HG03442 (cell line): ENCODE data around the gene TRRAP.

Source experiments
- ATAC-seq: cut with Tn5 transposase; IDR thresholded peaks from one replicate; pipeline ENCODE4 v1.9.1; 2021; ENCODE audit warnings: mild to moderate bottlenecking, moderate library complexity; ENCODE audit not compliant: unreplicated experiment

The TRRAP gene

DNA sequence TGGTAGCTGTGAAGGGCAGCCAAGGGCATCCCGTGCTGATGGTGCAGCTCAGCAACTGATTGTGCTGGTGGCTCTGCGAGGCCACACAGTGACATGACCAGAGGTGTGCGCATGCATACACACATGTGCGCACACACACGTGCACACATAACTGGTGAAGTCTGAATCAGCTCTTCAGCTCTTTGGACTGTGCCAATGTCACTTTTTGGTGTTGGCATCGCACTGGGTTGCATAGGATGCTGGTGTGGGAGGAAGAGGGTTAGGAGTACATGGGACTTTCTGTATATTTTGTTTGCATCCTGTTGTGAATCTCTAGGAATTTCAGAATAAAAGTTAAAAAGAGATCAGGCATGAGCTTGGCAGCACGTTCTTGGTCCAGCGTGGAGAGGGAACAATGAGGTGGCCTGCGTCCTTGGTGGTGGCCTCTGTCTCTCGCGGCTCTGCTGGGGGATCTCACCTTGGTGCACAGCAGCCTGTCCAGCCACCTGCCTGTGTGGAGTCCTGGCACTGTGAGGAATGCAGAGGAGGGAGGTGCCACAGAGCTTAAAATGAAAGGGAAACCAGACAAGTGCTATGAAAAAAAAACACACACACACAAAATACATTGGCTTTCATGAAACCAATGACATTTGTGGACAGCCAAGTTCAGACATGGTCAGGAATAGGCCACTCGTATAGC is 124.0 kb downstream of the TRRAP start:
- ATAC-seq: no peak

GRCh38 chr7:99002827-99003212 is 124.5 kb downstream of the TRRAP start:
- ATAC-seq: no peak

GRCh38 chr7:99003419-99003818 is 125.1 kb downstream of the TRRAP start:
- ATAC-seq: no peak

- no peak for ATAC-seq
Observed at GRCh38 chr7:99004216-99004615, 125.9 kb downstream of the TRRAP start.

DNA sequence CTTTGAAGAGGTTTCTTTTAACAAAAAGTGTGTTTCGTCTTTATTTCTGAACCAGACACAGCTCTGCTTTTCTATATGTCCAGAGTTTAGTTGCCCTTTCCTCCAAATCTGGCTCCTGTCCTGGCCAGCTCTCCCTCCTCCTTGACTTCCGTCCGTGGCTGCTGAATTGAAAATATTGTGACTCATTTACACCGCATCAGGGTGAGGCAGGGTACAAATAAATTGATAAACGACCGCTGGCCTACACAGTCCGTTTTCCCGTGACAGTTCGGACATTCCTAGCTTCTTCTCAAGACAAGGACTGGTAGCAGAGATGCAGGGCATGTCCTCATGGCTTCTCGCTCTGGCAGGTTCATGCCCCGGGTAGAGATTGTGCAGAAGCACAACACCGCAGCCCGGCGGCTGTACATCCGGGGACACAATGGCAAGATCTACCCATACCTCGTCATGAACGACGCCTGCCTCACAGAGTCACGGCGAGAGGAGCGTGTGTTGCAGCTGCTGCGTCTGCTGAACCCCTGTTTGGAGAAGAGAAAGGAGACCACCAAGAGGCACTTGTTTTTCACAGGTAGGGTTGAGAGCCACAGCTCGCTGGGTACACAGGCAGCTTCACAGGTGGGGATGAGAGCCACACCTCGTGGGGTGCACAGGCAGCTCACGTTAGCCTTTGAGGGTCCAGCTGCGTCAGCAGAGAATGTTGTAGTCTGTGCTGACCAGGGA is 126.6 kb downstream of the TRRAP start:
- ATAC-seq: no peak

DNA sequence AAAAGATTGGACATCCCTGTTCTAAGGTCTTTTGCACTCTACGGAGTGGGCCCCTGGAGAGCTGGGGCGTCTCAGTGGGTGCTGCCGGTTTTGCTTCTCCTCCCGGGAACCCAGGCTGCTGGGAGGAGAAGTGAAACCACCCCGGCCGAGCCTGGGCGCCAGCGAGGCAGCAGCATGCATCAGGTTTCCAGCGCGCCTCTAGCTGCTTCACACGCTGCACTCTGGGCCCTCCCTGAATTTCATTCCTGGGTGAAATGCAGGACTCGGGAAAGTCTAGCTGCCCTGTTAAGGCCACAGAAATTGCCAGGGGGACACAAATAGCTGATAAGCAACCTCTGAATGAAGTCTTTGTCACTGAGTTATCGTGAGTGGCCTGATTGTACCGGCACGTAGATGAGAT is 127.4 kb downstream of the TRRAP start:
- no peak for ATAC-seq

GRCh38 chr7:99006739-99007424 is 128.6 kb downstream of the TRRAP start:
- ATAC-seq: no peak

DNA sequence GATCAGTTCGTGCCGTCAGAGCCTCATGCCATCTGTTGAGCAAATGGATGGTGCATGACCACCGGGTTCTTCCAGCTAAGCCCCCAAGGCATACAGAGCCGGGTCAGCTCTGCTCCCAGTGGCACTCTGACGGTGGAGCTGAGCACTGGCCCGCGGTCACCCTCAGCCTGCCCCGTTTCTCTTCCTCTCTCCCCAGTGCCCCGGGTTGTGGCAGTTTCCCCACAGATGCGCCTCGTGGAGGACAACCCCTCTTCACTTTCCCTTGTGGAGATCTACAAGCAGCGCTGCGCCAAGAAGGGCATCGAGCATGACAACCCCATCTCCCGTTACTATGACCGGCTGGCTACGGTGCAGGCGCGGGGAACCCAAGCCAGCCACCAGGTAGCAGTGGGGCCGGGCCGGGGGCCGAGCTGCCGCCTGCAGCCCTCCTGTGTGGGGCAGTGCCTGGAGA is 129.9 kb downstream of the TRRAP start:
- ATAC-seq: no peak

DNA sequence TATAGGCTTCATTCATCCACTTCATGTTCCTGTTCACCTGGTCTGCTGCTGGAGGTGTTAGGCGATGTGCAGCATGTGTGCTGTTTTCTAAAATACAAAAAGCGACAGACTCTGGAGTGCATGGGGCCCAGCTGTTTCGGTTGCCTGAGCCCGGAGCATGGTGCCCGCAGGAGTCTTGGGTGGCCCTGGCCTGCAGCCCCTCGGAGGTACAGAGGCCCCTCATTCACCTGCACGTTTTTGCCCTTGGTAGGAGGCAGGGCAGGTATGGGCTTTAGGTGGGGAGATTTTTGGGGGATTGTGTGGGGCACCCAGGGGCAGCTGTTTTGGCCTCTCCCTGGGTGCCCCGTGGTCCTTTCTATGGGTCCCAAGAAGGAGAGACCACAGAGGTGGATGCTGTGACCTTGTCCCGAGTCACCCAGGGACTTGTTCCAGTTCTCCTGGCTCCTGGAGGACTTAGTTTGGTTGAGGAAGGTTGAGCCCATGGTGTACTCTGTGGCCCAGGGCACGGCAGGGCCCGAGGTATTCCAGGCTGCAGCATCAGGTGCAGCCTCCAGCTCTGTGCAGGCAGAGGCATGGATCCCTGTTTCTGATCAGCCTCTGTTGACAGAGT is 130.7 kb downstream of the TRRAP start:
- ATAC-seq: no peak

DNA sequence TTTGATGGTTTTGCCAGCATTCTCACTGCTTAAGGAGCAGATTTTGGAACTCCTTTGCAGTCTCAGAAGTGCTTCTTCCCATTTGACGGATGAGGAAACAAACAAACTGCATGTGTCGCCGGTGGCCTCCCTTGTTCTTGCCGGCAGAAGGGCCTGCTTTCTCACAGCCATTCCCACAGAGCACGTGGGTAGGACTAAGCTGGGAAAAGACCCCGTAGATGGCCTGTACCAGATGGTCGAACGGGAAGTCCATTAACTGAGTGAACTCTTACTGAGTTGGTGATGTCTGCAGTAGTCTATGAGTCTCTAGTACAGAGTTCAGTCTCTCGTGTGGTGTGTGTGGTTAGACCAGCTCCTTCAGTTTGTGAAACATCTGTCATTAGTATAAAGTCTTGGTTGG is 131.9 kb downstream of the TRRAP start:
- no peak for ATAC-seq

DNA sequence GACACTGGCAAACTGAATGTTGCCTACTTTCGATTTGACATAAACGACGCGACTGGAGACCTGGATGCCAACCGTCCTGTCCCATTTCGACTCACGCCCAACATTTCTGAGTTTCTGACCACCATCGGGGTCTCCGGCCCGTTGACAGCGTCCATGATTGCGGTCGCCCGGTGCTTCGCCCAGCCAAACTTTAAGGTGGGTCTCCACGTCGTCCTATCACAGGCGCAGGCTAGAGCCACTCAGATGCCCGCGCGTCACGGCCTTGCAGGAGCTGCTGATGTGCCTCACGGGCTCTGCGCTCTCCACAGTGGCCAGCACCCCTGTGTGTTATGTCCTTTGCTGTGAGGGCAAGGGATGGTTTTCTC is 133.0 kb downstream of the TRRAP start:
- ATAC-seq: no peak

DNA sequence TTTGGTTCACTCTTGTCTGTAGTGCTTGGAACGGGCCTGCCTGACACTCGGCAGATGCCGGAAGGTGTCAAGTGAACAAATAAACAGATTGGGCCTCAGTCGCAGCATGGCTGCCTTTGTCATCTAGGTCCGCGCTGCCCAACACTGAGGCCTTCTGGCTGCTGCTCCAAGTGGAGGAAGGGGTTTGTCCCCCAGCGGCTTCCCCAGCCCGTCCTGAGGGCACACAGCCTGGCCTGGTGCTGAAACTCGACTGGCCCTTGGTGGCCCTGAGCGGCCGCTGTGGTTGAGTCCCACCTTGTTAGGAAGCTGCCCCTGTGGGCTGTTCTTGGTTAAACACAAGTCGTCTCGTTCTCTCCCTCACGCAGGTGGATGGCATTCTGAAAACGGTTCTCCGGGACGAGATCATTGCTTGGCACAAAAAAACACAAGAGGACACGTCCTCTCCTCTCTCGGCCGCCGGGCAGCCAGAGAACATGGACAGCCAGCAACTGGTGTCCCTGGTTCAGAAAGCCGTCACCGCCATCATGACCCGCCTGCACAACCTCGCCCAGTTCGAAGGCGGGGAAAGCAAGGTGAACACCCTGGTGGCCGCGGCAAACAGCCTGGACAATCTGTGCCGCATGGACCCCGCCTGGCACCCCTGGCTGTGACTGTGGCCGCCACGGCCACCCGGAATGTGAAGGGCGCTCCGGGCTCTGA is 133.5 kb downstream of the TRRAP start:
- ATAC-seq: no peak

GRCh38 chr7:99012722-99013121 is 134.4 kb downstream of the TRRAP start:
- no peak for ATAC-seq

- no peak for ATAC-seq
Observed at GRCh38 chr7:99013266-99014112, 135.2 kb downstream of the TRRAP start.

DNA sequence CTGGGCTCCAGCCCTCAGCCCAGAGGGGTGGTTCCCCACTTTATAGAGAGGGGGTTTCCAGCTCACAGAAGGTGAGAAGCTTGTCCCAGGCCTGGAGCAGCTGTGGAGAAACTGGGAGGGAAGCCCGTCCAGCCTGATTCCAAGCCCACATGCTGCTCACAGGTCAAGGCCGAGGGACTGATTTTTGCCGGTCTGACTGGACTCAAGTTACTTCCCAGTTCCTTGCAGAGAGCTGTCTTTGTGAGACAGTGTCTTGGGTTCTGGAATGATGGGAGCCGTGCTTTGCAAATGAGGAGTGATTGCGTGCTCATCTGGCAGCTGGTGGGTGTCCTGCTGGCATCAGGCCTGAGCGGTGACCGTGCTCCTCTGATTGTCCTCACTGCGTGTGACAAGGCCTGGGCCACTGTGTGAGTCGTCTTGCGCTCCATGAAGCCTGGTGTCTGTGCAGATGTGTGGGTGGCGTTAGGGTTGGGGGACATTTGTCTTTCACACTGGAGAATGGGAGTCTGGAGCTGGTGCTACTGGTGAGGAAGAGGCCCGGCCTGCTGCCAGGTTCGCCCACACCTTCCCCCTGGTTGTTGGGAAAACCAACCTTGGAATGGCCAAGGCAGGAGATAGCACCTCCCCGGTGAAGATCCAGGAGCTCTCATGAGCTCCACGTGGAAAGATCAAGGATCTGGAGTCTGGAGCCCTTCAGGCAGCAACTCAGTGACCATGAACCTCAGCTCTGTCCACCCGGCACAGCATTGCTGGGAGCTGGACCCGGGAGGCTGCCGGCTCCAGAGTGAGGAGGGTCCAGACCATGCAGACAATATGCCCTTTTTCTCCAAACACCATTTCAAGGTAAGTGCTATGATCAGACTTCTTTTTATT is 136.0 kb downstream of the TRRAP start:
- ATAC-seq: no peak

GRCh38 chr7:99016196-99016595 is 137.9 kb downstream of the TRRAP start:
- no peak for ATAC-seq

GRCh38 chr7:99019523-99020412 is 141.4 kb downstream of the TRRAP start:
- ATAC-seq: no peak

- ATAC-seq: no peak
Observed at GRCh38 chr7:99020413-99020715, 142.0 kb downstream of the TRRAP start.
